GM21717 (cell line): ENCODE results near the gene IPMK.
"Not testable (repeated sequence)": the region's sequence is repeated elsewhere in the genome, so short reads cannot be mapped to it uniquely, and the experiment has no call there.

Experiments
- ATAC-seq: cut with Tn5 transposase; IDR thresholded peaks from one replicate; pipeline ENCODE4 v1.9.1; 2021; ENCODE audit warnings: mild to moderate bottlenecking, moderate library complexity; ENCODE audit not compliant: unreplicated experiment

Gene IPMK

DNA sequence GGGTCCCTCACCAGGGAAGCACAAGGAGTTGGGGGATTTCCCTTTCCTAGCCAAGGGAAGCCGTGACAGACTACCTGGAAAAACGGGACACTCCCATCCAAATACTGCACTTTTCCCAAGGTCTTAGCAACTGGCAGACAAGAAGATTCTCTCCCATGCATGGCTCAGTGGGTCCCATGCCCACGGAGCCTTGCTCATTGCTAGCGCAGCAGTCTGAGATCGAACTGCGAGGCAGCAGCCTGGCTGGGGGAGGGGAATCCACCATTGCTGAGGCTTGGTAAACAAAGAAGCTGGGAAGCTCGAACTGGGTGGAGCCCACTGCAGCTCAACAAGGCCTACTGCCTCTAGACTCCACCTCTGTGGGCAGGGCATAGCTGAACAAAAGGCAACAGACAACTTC, 37.8 kb downstream of the IPMK start:
- ATAC-seq = not testable (repeated sequence)

DNA sequence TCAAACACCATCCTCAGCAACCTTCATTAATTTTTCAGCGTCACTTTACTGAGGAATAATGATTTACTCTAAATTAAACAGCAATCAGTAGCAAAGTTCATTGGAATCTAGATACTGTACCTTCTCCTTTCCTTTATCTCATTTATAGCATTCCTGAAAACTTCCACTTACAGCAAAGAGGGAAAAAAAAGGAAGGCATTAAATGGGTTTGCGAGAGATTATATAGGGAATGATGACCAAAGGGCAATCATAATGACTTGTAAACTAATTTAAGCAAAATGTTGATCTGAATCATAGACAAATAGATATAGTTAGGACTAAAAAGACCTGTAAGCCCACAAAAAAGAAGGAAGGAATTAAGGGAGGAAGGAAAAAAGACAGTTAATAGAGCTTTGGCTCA, 42.0 kb downstream of the IPMK start:
- no peak for ATAC-seq

DNA sequence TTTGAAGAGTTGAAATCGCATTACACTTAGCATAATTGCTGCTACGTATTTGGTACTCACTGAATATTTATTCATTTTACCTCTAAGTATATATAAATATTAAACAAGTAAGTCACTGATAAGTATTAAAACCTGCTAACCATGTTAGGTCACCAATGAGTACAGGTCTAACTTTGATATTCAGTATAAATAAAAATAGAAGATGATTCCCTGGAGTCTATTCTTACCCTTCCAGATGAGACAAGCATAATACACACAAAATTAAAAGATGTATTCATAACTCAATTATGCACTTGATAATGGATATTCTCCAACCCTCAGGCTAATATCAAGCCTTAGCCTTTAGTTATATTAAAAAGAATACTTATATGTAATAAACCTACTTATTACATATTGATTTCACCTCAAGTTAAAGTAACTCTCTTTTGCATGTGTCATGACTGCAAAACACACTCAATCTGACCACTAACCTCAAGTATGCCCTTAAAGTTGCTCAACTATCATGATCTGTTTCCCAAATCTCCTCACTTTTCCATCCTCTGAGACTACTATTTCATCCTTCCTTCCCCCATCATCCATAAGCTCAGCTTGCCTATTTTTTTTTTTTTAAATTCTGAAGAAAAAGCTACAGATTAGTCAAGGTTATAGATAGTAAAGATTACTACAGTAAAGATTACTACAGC, 46.8 kb downstream of the IPMK start:
- no peak for ATAC-seq

DNA sequence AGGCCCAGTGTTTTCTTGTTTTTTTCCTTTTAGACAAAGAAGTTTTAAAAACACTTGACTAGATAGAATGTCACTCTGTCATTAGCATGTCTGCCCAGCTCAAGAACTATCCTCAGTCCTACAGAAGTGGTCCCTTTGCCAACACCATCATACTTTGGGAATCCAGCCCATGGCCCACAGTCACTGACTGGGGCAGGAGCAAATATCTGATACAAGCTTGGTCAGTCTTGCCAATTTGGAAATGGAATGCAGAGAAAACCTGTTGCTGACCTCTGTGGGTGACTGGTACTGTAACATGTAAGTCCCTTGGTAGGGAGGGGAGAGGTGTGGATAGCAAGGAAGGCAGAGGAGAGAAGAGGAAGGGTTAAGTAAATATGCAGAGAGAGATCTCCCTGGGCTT, 47.8 kb downstream of the IPMK start:
- ATAC-seq = no peak

DNA sequence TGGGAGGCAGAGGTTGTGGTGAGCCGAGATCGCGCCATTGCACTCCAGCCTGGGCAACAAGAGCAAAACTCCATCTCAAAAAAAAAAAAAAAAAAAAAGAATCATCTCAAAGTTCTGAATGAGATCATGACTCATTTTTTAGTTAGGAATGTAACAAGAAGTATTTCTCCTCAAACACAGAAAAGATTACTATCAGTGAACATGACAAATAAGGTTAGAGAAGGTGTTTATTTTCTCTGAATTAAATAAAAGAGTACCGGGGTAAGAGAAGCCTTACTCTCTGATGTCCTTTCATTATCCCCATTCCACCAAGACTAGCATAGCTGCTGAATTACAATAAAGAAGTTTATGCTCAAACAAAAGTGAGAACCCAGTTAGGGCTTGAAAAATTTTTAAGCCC, 50.1 kb downstream of the IPMK start:
- no peak for ATAC-seq

DNA sequence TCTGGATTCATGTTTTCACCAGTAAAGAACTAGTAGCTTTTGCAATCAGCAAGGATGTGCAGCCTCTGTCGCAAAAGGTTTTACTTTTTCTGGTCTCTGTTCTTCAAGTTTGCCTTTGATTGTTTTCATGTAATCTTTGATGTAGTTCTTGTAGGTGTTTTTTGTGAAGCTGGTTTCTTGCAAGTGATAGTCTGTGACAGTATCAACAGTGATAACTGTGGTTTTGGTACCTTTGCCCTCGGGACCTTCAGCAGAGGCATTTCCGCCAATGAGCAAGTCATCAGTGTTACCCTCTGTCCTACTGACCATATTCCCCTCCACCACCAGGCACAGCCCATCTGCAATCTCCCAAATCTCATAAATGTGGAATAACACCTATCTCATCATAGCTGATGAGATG, 55.1 kb downstream of the IPMK start:
- ATAC-seq = no peak

DNA sequence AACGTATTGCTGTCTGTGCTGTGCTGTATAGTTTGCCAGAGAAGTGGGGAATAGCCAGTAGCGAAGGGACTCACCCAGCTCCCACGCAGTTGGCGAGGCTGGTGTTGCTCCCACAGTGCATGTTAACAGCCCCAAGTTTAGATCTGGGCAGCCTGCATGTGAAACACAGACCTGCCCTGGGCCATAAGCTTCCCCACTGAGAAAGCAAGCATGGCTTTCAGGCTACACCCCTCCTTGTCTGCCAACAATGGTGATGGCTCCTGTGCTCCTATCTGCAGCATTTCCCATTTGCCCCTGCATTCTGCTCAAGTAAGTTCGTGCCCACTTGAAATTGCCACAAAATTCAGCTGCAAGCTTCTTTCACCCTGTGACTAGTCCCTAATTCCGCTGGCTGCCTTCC, 57.5 kb downstream of the IPMK start:
- ATAC-seq = no peak

DNA sequence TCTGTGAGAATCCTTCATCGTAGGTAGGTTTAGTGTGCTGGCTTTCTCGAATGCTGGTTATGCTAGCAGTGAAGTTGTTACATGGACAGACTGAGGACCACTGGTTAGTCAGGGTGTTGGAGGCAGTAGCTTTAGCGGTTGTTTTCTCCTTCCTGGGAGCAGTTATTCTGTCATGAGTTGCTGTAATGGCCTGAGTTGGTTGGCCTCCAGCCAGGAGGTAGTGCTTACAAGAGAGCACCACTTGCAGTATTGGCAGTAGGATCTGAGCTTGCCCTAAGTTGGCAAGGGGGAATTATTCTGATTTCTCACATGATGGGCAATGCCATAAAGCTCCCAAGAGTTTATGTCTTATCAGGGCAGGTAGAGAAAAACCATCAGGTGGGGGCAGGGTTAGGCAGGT, 58.0 kb downstream of the IPMK start:
- no peak for ATAC-seq

DNA sequence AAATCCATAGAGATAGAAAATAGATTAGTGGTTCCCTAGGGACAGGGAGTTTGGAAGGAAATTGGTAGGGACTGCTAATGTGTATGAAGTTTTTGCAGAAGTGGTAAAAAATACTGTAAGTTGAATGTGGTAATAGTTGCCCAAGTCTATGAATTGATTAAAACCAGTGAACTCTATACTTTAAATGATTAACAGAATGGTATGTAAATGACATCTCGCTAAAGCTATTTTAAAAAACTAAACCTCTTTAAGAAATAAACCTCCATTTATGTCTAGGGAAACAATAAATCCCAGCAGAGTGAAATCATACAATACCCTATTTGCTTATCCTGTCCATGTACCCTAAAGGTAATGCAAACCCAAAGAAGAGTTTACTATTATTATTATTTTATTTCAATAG, 61.4 kb downstream of the IPMK start:
- no peak for ATAC-seq

DNA sequence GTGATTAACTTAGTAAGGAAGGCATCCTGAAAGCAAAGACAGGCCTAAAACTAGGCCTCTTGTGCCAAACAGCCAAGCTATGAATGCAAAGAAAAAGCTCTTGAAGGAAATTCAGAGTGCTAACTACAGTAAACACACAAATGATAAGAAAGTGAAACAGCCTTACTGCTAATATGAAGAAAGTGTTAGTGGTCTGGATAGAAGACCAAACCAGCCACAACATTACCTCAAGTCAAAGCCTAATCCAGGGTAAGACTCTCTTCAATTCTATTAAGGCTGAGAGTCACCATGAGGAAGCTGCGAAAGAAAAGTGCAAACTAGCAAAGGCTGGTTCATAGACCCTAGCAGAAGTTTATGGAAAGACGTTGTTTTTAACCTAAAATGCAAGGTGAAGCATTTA, 66.0 kb downstream of the IPMK start:
- peak; percentile 56 for ATAC-seq

DNA sequence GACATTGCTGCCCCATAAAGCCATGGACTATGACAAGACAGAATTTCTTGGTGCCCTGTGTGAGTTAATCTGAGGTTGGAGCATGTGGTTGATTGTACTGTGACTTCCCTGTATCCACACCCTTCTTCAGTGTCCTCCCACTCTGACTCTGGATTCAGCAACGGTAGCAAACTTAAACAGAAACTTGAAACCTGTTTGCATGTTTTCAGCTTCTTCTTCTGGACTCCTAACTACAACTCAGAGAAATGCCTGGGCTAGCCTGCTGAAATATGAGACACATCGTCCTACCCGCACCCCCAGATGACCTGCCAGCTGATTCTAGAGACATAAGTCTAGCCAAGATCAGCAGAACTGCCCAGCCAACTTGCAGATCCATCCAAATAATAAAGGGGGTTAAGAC, 78.4 kb downstream of the IPMK start:
- no peak for ATAC-seq

DNA sequence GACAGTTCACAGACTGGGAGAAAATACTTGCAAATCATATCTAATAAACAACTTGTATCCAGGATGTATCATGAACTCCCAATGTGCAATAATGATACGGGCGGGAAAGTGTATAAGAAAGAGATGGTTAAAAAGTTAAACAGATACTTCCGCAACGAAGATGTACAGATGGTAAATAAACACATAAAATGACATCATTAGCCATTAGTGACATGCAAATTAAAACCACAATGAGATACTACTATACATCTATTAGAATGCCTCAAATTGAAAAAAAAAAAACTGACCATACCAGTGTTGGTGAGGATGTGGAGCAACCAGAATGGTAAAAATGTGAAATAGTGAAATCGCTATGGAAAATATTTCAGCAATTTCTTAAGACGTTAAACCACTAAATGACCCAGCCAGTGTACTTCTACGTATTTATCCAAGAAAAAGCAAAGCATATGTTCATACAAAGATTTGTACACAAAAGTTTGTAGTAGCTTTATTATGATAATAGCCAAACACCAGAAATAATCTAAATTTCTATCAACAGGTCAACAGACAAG, 83.5 kb downstream of the IPMK start:
- no peak for ATAC-seq

DNA sequence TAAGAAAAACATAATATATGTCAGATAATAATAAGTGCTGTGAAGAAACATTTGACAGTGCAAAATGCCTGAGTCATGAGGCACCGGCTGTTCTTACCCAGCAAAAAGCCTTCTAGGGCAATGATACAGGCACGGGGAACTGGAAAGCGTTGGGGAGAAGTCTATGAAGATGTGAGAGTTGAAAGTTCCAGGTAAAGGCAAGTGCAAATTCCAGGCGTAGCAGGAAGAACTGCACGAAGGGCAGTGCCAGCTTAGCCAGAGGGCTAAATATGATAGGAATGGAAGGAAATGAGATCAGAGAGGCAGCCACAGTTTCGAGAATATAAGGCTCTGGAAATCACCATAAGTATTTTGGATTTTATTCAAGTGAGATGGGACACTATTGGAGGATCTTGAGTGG, 87.0 kb downstream of the IPMK start:
- ATAC-seq = no peak

DNA sequence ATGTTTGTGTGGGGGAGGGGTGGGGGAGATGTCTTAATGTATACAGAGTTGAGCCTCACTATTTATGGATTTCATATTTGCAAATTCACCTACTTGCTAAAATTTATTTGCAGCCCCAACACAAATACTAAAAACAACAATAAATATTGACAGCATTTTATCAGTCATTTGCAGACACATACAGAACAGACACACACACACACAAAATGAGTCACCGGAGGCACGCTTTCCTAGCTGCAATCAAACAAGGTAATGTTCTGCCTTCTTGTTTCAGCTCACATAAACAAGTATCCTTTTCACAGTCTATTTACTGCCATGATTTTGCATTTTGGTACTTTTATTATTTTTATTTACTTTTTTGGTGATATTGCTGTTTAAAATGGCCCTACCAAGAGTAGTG, 88.5 kb downstream of the IPMK start:
- no peak for ATAC-seq

DNA sequence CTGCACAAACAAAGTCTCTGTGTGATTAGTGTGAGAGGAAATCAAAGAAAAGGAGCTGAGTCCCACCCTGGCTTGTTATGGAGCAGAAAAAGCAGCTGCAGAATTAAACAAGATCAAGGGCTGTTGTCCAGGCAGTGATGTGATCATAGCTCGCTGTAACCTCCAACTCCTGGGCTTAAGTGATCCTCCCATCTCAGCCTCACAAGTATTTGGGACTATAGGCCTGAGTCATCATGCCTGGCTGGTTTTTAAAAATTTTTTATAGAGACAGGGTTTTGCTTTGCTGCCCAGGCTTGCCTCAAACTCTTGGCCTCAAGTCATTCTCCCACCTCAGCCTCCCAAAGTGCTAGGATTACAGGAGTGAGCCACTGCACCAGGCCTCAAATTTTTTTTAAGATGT, 88.9 kb downstream of the IPMK start:
- ATAC-seq = no peak

DNA sequence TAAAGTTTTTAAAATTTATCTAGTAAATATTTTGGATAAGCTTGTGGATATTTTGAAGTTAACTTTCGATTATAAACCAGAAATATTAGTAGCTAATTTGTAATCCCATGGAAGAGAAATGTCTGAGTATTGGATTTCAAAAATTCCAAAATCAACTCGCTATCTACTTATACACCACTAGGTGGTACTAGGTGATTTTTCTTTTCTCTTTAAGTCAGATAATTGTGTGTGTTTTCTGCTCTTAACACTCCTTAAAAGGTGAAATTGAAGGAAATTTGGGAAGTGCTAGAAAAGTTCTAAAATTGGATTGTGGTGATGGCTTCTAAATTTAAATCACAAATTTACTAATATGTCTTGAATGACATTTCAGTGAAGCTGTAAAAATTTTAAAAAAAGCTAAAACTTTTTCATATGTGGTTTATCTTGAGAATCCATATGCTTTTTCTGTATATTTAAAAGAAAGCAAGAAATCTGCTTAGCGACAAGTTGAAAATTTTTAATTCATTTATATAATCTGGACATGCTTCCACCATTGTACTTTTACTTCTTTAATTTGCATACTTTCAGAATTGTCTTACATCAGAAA, 90.2 kb downstream of the IPMK start:
- ATAC-seq = no peak

DNA sequence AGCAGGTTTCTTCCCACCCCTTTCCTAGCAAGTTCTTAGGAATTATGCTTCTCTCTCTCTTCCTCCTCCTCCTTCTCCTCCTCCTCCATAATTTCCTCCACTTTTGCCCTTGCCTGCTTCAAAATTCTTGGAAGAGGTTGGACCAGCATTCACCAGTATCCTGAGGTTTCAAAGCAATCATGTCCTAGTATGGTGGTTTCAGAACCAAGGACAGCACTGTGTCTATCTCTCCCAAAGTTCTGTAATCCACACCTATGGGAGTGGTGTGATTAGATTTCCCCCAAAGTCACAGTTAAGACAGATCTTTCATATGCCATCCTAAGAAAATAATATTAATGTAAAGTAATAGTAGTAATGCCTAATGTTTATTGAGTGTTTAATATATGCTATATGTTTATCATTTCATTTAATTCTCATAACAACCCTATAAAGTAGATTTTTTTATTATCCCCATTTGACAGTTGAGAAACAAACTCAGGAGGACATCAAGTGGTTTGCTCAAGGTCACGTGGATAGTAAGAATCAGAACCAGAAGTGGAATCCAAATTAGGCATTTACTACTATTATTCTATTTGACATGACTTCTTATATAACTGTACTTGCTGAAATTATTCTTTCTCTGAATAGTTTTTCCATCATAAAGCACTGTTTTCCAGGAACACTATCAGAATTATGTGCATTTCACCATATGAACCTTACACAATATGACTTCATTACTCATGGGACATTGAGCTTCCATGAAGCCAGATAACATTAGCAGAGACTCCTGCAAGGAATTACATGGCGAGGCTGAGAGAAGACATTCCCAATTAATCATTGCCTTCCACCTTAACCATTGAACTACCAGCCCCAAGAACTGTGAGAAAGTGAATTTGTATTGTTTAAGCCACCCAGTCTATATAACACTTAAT, 91.4 kb downstream of the IPMK start:
- no peak for ATAC-seq

DNA sequence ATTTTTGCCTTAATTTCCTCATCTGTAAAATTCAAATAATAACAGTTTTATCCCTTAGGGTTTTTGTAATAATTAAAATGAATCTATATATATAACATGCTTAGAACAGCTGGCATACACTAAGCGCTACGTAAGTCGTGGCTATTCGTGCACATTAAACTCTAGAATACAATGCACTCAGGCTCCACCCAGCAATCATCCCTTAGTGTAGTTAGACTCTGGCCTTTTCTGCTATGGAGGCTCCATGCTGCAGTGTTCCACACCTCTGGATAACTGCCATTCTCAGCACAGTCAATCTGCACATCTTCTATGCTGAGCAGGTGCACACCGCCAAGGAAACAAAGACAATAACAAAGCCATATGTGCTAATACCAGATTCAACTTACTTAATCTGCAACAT, 92.9 kb downstream of the IPMK start:
- no peak for ATAC-seq

DNA sequence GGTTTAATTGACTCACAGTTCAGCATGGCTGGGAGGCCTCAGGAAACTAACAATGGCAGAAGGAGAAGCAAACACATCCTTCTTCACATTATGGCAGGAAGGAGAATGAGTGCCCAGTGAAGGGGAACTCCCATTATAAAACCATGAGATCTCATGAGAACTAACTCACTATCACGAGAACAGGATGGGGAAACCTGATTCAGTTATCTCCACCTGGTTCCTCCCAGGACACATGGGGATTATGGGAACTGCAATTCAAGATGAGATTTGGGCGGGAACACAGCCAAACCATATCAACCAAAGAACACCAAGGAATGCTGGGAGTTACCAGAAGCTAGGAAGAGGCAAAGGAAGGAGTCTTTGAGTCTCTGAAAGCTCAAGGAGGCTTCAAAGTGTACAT, 94.3 kb downstream of the IPMK start:
- ATAC-seq = no peak

DNA sequence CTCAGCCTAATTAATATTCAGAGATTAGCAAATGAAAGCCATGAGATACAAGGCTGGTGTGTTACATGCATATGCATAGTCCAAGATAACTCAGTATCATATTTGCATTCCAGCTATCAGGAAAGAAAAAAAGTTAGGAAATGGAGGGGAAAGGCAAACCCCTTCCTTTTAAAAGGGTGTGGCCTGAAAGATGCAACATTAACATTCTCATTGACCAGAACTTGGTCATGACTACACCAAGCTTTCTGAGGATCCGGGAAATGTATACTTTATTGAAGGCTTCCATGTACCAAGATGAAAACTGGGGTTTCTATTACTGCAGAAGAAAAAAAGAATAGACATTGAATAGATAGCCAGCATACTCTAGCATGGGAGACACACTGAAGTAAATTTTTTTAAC, 96.5 kb downstream of the IPMK start:
- ATAC-seq = no peak

DNA sequence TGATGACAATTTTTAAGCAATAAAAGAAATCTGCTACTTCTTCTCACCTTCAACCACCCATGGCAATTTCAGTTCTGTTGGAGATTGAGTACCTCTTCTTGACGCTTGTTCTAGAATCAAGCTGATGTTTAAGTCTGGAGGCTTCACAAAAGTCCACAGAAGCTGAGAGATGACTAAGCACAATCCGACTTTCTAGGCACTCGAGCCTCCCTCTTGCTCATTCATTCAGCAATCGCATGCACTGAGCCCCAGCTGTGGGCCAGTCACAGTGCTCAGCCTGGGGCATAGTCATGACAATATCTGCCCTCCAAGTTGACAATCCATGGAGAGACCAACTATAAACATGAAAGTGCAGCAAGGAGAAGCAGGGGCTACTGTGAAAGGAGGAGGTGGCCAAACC, 103.2 kb downstream of the IPMK start:
- ATAC-seq = no peak

DNA sequence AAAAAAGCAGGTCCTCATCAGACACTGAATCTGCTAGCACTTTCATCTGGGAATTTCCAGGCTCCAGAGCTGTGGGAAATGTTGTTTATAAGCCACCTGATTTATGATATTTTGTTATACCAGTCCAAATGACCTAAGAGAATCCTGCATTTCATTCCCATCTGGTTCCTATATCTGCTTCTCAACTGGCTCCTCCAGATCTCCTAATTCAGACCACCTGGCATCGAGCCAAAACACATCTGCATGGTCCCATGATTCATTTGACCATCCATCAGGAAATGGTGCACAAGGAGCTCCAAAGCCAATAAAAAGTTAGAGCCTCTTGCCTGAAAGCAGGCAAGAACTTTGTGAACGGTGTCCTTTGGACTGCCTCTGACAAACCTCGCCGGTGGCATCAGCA, 108.9 kb downstream of the IPMK start:
- ATAC-seq = no peak
